Heart left ventricle (tissue), 16 donors: ENCODE data around the gene ASIC1. TPM values are rescaled to one million over a fixed set of nuclear protein-coding genes. Genes with fewer than 3 reads are reported as not detected.
A peak's percentile ranks its signal among the peaks of the same experiment; 100 is the strongest.

ENCODE experiments used
- ATAC-seq, 4 donors: fragments of 200-7000 bp; cut with Tn5 transposase; one replicate each; pipeline ENCODE4 v1.9.1; 2020 to 2022; ENCODE audit warnings: moderate library complexity in 4 of 4, mild to moderate bottlenecking in 3 of 4, moderate number of reproducible peaks in 1 of 4
- DNase-seq, 5 donors: peaks; one replicate each; pipeline ENCODE4 v3.0.0-alpha.2; 2020
- H3K27ac ChIP-seq, 12 donors: fragments of 200-600 bp; sonication (generic) in 4 of 12; one replicate each; pipeline versions ENCODE4 v1.5.0 to v1.8.0; 2016 to 2022; ENCODE audit warnings: mild to moderate bottlenecking in 2 of 12
- H3K27me3 ChIP-seq, 9 donors: fragments of 200-600 bp; sonication (generic) in 2 of 9; one replicate each; pipeline versions ENCODE4 v1.5.1 to v1.8.0; 2016 to 2022; ENCODE audit warnings: mild to moderate bottlenecking in 3 of 9
- H3K36me3 ChIP-seq, 9 donors: fragments of 200-600 bp; sonication (generic) in 2 of 9; one replicate each; pipeline versions ENCODE4 v1.5.0 to v1.8.0; 2018 to 2022; ENCODE audit warnings: mild to moderate bottlenecking in 2 of 9
- H3K4me1 ChIP-seq, 12 donors: fragments of 200-600 bp; sonication (generic) in 4 of 12; one replicate each; pipeline versions ENCODE4 v1.5.0 to v1.8.0; 2016 to 2022; ENCODE audit warnings: mild to moderate bottlenecking in 3 of 12
- H3K4me3 ChIP-seq, 12 donors: fragments of 200-600 bp; sonication (generic) in 4 of 12; one replicate each; pipeline versions ENCODE4 v1.5.0 to v1.8.0; 2017 to 2022; ENCODE audit warnings: mild to moderate bottlenecking in 9 of 12, moderate library complexity in 4 of 12
- H3K9me3 ChIP-seq, 12 donors: fragments of 200-600 bp; sonication (generic) in 4 of 12; one replicate each; pipeline versions ENCODE4 v1.5.0 to v1.8.0; 2016 to 2022; ENCODE audit warnings: mild to moderate bottlenecking in 1 of 12
- POLR2A ChIP-seq, 2 donors: fragments of 450-650 bp; IDR thresholded peaks; one replicate each; pipeline ENCODE4 v1.6.1; 2017; ENCODE audit warnings: antibody characterized with exemption in 2 of 2, mild to moderate bottlenecking in 2 of 2, moderate library complexity in 2 of 2
- WGBS, 4 donors: extraction: QIAGEN DNeasy Blood & Tissue Kit in 2 of 4; methylation state at CpG; one replicate each; pipeline versions ENCODE4 v1.1.5 to v1.1.7; 2013 to 2018; 5-methylcytosine and 5-hydroxymethylcytosine counted together
- intact Hi-C, 10 donors: fragments of 100-400 bp; cut with DNase I; formaldehyde crosslinking; loops; one replicate each; pipeline versions ENCODE4 v1.11.1 to v1.14.2; 2022
- polyA plus RNA-seq, 2 donors: library from polyadenylated mRNA; stranded (reverse); fragments of 200-250 nt; gene quantifications; one replicate each; pipeline ENCODE4 v1.2.3, GENCODE V29; 2013
- total RNA-seq, 9 donors: library from RNA; depleted of rRNA in 2 of 9; stranded (reverse); fragments of >200 nt in 2 of 9; fragmentation: NEBNext Ultra II Directional in 3 of 9; extraction: Animal tissue kit (Norgen Biotek cat#: 25700) in 3 of 9; gene quantifications; one replicate each; pipeline versions ENCODE4 v1.1.0 to v1.2.4, GENCODE V29; 2016 to 2023
- TF ChIP-seq, protein P1 (sequence below), 12 donors: fragments of 200-600 bp; sonication (generic) in 4 of 12; IDR thresholded peaks; one replicate each; pipeline versions ENCODE4 v1.5.0 to v1.8.0; 2018 to 2022; ENCODE audit warnings: antibody characterized with exemption in 12 of 12, mild to moderate bottlenecking in 5 of 12
- donor health status: ischemic (EF 13 %, LVEDD 7.1; RV severe dilation, severe dysfunction).
- donor health status: healthy with polysubstance abuse.
- donor health status: DM: no; HTN: yes; CAD: no.
- donor health status: DM: no; HTN: no; CAD: no.
- donor health status: ischemic (EF 25% LVEDD 6.9; RV normal size, moderate dysfunction).
- donor health status: ischemic (EF 25% LVEDD 5.7; RV mildly dilated, moderate dysfunction).
- donor health status: healthy.
- donor health status: DM: yes; HTN: yes; CAD: no.
- donor health status: ischemic (EF 35%, LVEDD 5.7; RV mildly dilated, moderate dysfunction).
- donor health status: nonischemic (EF 11% LVEDD 7.7; RV severe dilation, severe dysfunction).
- donor health status: DM: yes; HTN: yes; CAD: no.
- donor health status: PGD.
- donor health status: ischemic (EF 29% LVEDD 5.4; RV normal size, mild dysfunction).
- donor health status: nonischemic (EF 23%, LVEDD 6.1; RV moderate dilation, normal function).

Gene ASIC1
- total and polyA plus RNA-seq, 11 donors: 0.31 to 1.8 (median 0.71) TPM

DNA sequence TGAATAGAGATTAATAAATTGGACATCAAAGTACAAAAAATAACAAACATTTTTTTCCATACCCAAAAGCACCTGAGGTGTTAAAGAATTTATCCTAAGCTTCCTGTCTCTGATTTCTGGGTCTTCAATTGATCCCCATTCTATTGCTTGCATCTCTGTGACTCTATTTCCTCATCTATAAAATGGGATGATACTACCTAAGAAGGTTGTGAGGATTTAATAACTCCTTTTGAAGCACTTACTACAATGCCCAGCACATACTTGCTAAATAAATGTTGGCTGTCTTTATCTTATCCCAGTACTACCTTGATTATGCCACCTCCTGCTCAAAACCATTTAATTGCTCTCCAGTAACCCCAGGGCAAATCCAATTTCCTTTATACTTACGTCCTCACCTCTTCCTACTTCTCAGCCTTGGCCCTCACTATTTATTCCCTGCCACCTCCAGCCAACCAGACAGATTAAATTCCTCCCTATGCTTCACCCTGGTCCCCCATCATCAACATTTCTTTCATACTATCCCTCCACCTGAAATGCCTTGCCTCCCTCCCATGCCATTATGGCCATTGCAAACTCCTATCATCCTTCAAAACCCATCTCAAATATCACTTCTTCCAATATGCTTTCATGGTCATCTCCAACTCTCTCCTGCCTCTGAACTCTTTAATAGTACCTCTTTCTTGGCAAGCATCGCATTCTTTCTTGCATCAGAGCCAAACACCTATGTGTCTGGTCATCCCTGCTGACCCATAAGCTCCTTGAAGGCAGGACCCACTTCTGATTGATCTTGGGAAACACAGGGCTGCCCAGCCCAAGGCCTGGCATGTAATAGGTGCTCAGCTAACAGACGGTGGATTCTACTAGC, 7.9 kb upstream of the ASIC1 start:
- Histone ChIP-seq H3K27me3 (peaks cover 0 to 6% (median 0%) of the 10 kb centered on the region in 9 donors), H3K36me3 (no peaks in the 10 kb centered on the region), H3K27ac (no peak overlapping the region), H3K4me3 (no peak overlapping the region), H3K4me1 (peaks cover 0 to 16% (median 4%) of the 10 kb centered on the region in 12 donors), H3K9me3 (no peaks in the 10 kb centered on the region)
- WGBS, 4 donors: 91 to 95% (median 92%) methylated on average over 3 of the region's 3 CpGs
- ATAC-seq (no peak), DNase-seq (no peak)
- intact Hi-C loops: loop anchor here in 5 of 10 donors (5.0 to 10.0 kb wide), 4 partner anchors 82 to 275 kb away; no protein-coding TSS in a partner anchor
- no peak for TF ChIP-seq POLR2A (IDR thresholded peaks at IDR 0.05)
- TF ChIP-seq, protein P1, sequence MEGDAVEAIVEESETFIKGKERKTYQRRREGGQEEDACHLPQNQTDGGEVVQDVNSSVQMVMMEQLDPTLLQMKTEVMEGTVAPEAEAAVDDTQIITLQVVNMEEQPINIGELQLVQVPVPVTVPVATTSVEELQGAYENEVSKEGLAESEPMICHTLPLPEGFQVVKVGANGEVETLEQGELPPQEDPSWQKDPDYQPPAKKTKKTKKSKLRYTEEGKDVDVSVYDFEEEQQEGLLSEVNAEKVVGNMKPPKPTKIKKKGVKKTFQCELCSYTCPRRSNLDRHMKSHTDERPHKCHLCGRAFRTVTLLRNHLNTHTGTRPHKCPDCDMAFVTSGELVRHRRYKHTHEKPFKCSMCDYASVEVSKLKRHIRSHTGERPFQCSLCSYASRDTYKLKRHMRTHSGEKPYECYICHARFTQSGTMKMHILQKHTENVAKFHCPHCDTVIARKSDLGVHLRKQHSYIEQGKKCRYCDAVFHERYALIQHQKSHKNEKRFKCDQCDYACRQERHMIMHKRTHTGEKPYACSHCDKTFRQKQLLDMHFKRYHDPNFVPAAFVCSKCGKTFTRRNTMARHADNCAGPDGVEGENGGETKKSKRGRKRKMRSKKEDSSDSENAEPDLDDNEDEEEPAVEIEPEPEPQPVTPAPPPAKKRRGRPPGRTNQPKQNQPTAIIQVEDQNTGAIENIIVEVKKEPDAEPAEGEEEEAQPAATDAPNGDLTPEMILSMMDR (IDR thresholded peaks at IDR 0.05): no peak

DNA sequence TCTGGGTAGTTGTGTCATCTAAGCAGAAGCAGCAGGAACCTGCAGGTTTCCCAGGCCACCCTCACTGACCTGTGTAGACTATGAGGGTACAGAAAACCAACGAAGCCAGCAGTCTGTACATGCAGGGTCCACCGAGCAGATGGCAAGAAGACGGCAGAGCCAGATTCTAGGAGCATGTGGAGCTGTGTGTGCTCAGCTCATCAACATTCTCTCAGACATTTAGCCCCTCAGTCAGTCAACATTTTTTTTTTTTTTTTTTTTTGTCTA, 7.3 kb upstream of the ASIC1 start:
- no peak overlapping the region for H3K27ac ChIP-seq
- WGBS, 4 donors: 75 to 85% (median 80%) methylated on average over 3 of the region's 3 CpGs
- no peaks in the 10 kb centered on the region for H3K9me3 ChIP-seq
- H3K36me3 ChIP-seq: no peaks in the 10 kb centered on the region
- H3K4me3 ChIP-seq: peak overlapping the region in 7 of 12 donors; percentile 29 to 47 (median 40)
- DNase-seq (no peak), ATAC-seq (peak in 1 of 4 donors; percentile 22)
- H3K27me3 ChIP-seq: peaks cover 0 to 6% (median 0%) of the 10 kb centered on the region in 9 donors
- no peak for TF ChIP-seq POLR2A (IDR thresholded peaks at IDR 0.05)
- TF ChIP-seq, protein P1 (IDR thresholded peaks at IDR 0.05): no peak
- intact Hi-C loops: loop anchor here in 5 of 10 donors (5.0 to 10.0 kb wide), 4 partner anchors 83 to 275 kb away; no protein-coding TSS in a partner anchor
- H3K4me1 ChIP-seq: peaks cover 0 to 16% (median 4%) of the 10 kb centered on the region in 12 donors

DNA sequence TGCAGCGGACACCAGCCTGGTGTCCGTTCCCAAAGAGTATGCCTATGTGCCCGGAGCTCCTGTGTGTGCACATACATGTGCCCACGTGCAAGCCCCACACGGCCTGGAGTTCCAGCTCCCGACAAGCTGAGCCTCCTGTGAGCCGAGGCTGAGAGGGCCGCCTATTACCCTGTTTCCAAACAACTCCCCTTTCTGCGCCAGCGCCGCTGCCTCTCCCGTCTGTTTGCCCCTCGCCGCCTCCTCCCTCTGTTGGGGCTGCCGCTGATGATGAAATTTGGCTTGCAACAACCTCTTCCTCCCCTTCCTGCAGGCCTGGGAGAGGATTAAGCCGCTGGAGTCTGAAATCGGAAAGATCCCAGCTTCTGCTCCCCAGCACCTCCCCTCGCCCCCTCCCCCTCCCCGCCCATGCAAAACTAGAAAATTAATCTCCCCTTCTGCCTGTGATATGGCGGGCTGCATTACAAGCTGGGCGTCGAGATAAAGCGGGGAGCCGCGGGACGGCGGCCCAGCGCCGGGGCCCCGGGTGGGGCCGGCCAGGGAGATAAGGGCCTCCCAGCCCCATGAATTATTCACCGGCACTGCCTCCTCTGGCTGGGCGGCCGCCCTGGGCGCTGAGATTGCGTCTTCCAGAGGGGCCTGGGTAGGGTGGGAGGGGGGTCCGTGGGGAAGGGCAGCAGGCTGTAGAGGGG, 6.8 kb upstream of the ASIC1 start:
- Histone ChIP-seq H3K9me3 (no peaks in the 10 kb centered on the region), H3K27me3 (peaks cover 0 to 8% (median 0%) of the 10 kb centered on the region in 9 donors), H3K4me3 (peak overlapping the region in 10 of 12 donors; percentile 21 to 50 (median 38)), H3K36me3 (no peaks in the 10 kb centered on the region), H3K4me1 (peaks cover 0 to 16% (median 4%) of the 10 kb centered on the region in 12 donors), H3K27ac (peak overlapping the region in 5 of 12 donors; percentile 2 to 38 (median 10))
- TF ChIP-seq POLR2A (IDR thresholded peaks at IDR 0.05): no peak
- TF ChIP-seq, protein P1 (IDR thresholded peaks at IDR 0.05): no peak
- intact Hi-C loops: loop anchor here in 5 of 10 donors (5.0 to 10.0 kb wide), 4 partner anchors 83 to 276 kb away; no protein-coding TSS in a partner anchor
- whole genome bisulfite sequencing, 4 donors: 5 to 7% (median 6%) methylated on average over 32 to 37 of the region's 37 CpGs
- peak; percentile 40 to 87 (median 82) for ATAC-seq
- peak; percentile 44 to 78 (median 72) for DNase-seq
